Activated CD4-positive, alpha-beta T cell treated with anti-CD3 and anti-CD28 coated beads, Interleukin-2, amount 50 U/mL, for 1 hour (primary cell): ENCODE data around the gene FBXO21.
"Not testable (repeated sequence)": the region's sequence is repeated elsewhere in the genome, so short reads cannot be mapped to it uniquely, and the experiment has no call there.

Source experiments
- DNase-seq: peaks from one replicate; pipeline ENCODE4 v3.0.0-alpha.2; 2020

The FBXO21 gene

GRCh38 chr12:117190210-117190781 is at the start of gene FBXO21:
TSS of gene FBXO21 (minus strand) at chr12:117190470. CDS start at chr12:117190456, 14 bp downstream.
- DNase-seq, result peak; percentile 93

GRCh38 chr12:117236456-117237001 is 46.3 kb upstream of the FBXO21 start:
- peak; percentile 64 for DNase-seq

- no peak for DNase-seq
Measured at GRCh38 chr12:117235261-117235660, 45.0 kb upstream of the FBXO21 start.

GRCh38 chr12:117234441-117234840 is 44.2 kb upstream of the FBXO21 start:
- no peak for DNase-seq

- no peak for DNase-seq
Measured at GRCh38 chr12:117231750-117232149, 41.5 kb upstream of the FBXO21 start.

- no peak for DNase-seq
Measured at GRCh38 chr12:117228239-117228638, 38.0 kb upstream of the FBXO21 start.

- DNase-seq, result no peak
Measured at GRCh38 chr12:117227000-117227653, 36.9 kb upstream of the FBXO21 start.

- no peak for DNase-seq
Measured at GRCh38 chr12:117226505-117226904, 36.2 kb upstream of the FBXO21 start.

GRCh38 chr12:117225179-117225578 is 34.9 kb upstream of the FBXO21 start:
- DNase-seq, result no peak

GRCh38 chr12:117220947-117221346 is 30.7 kb upstream of the FBXO21 start:
- not testable (repeated sequence) for DNase-seq

- no peak for DNase-seq
Measured at GRCh38 chr12:117218149-117218548, 27.9 kb upstream of the FBXO21 start.

- no peak for DNase-seq
Measured at GRCh38 chr12:117216686-117217085, 26.4 kb upstream of the FBXO21 start.

- DNase-seq, result no peak
Measured at GRCh38 chr12:117214797-117215196, 24.5 kb upstream of the FBXO21 start.

- DNase-seq, result no peak
Measured at GRCh38 chr12:117213295-117213808, 23.1 kb upstream of the FBXO21 start.

- DNase-seq, result peak; percentile 59
Measured at GRCh38 chr12:117212563-117213190, 22.4 kb upstream of the FBXO21 start.

- no peak for DNase-seq
Measured at GRCh38 chr12:117210266-117210918, 20.1 kb upstream of the FBXO21 start.

- DNase-seq, result no peak
Measured at GRCh38 chr12:117209626-117210025, 19.4 kb upstream of the FBXO21 start.

- no peak for DNase-seq
Measured at GRCh38 chr12:117208811-117209455, 18.7 kb upstream of the FBXO21 start.

GRCh38 chr12:117208206-117208605 is 17.9 kb upstream of the FBXO21 start:
- no peak for DNase-seq

- no peak for DNase-seq
Measured at GRCh38 chr12:117207675-117208074, 17.4 kb upstream of the FBXO21 start.

GRCh38 chr12:117202556-117202955 is 12.3 kb upstream of the FBXO21 start:
- no peak for DNase-seq

- no peak for DNase-seq
Measured at GRCh38 chr12:117202033-117202432, 11.8 kb upstream of the FBXO21 start.
